GM12891 (cell line): Measurements from ENCODE around the gene SSC4D.
A peak's percentile ranks its signal among the peaks of the same experiment; 100 is the strongest.
"Not testable (repeated sequence)": the region's sequence is repeated elsewhere in the genome, so short reads cannot be mapped to it uniquely, and the experiment has no call there.

Experiments
- DNase-seq: peaks from one replicate; pipeline ENCODE4 v3.0.0; 2011; ENCODE audit warnings: low spot score; ENCODE audit not compliant: insufficient read length
- FAIRE-seq: peaks from 2 replicates; lab custom pipeline; 2011; peaks lifted over from hg19 to GRCh38; lab: Jason Lieb, UNC
- PAX5 ChIP-seq: IDR thresholded peaks from 2 replicates; pipeline ENCODE4 v1.6.1; 2011; ENCODE audit warnings: low read length, moderate library complexity, mild to moderate bottlenecking; ENCODE audit not compliant: insufficient read depth, severe bottlenecking
- POLR2A ChIP-seq: IDR thresholded peaks from 2 replicates; pipeline ENCODE4 v1.6.1; 2011; ENCODE audit warnings: low read depth, low read length, control low read depth
- POLR2AphosphoS5 ChIP-seq: IDR thresholded peaks from 2 replicates; pipeline ENCODE4 v1.6.1; 2011; ENCODE audit warnings: low read depth, low read length, control low read depth
- POU2F2 ChIP-seq: IDR thresholded peaks from 2 replicates; pipeline ENCODE4 v1.6.1; 2011; ENCODE audit warnings: low read depth, mild to moderate bottlenecking, control low read depth, low read length, moderate library complexity
- SPI1 ChIP-seq: IDR thresholded peaks from 2 replicates; pipeline ENCODE4 v1.6.1; 2011; ENCODE audit warnings: low read depth, low read length, control low read depth
- TAF1 ChIP-seq: IDR thresholded peaks from 2 replicates; pipeline ENCODE4 v1.6.1; 2011; ENCODE audit warnings: low read depth, low read length, control low read depth

Gene SSC4D

DNA sequence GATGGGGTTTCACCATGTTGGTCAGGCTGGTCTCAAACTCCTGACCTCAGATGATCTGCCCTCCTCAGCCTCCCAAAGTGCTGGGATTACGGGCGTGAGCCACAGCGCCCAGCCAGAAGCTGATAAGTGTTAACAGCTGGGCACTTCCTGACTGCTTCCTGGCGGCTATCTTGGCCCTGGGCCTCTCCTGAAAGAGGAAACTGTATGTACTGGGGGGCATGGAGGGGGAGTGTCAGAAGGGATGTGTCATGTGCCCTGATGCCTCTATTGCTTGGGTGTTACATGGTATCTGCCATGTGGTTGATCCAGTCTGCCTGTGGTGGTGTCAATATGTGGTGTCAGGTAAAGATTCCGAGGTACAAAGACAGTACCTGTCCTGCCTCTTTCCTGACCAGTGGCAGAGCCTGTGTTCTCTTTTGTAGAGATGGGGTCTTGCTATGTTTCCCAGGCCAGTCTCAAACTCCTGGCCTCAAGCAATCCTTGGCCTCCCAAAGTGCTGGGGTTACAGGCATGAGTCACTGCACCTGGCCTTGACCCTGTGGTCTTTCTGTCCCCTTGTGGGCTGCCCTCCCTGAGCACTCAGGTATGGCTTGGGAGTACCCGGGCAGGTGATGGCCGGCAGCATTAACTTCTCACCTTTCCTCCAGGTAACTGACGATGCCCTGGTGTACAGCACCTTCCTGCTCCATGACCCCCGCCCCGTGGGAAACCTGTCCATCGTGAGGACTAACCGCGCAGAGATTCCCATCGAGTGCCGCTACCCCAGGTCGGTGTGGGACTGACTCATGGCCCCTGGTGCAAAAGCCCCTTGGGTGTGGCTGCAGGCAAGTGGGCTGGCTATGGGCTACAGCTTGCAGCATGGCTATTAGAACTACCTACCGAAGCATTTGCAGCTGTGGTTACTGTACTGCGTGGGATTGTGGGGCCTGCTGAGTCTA lies 19.6 kb upstream of the SSC4D start:
- FAIRE-seq (no peak), DNase-seq (no peak)
- TF ChIP-seq PAX5 (no peak), POLR2AphosphoS5 (no peak), SPI1 (no peak), POU2F2 (no peak), TAF1 (no peak), POLR2A (no peak)

GRCh38 chr7:76428149-76428823 lies 18.8 kb upstream of the SSC4D start:
- TF ChIP-seq TAF1 (no peak), POLR2A (no peak), SPI1 (no peak), PAX5 (no peak), POLR2AphosphoS5 (no peak), POU2F2 (no peak)
- FAIRE-seq (no peak), DNase-seq (no peak)

DNA sequence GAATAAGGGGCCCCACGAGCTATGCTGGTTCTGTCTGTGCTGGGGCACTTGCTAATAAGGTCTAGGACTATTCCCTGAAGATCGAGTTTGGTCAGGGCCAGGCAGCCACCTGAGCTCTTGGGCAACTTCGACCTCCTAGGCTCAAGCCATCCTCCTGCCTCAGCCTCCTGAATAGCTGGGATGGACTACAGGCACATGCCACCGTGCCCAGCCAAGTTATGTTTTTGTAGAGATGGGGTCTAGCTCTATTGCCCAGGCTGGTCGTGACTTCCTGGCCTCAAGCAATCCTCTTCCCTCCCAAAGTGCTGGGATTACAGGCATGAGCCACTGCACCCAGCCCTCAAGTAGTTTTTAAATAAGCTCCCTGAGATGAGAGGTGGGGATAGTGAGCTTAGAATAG lies 18.1 kb upstream of the SSC4D start:
- FAIRE-seq = no peak
- no peak for DNase-seq
- no peak for TF ChIP-seq SPI1
- TF ChIP-seq TAF1 = no peak
- TF ChIP-seq POLR2AphosphoS5 = no peak
- no peak for TF ChIP-seq POLR2A
- TF ChIP-seq PAX5 = no peak
- no peak for TF ChIP-seq POU2F2

- no peak for TF ChIP-seq PAX5
- DNase-seq (no peak), FAIRE-seq (no peak)
Measured at GRCh38 chr7:76426246-76426645, 16.7 kb upstream of the SSC4D start.

DNA sequence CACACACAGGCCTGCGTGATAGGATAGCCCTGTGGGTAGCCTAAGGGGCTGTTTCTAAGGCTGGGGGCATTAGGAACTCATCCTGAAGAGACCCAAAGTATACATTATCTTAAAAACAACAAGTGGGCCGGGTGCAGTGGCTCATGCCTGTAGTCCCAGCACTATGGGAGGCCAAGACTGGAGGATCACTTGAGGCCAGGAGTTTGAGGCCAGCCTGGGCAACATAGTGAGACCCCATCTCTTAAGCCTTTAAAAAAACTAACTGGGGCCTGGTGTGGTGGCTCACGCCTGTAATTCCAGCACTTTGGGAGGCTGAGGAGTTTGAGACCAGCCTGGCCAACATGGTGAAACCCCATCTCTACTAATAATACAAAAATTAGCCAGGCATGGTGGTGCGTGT lies 16.1 kb upstream of the SSC4D start:
- not testable (repeated sequence) for DNase-seq, FAIRE-seq

- DNase-seq (no peak), FAIRE-seq (no peak)
- TF ChIP-seq SPI1 (no peak), POU2F2 (no peak), POLR2A (no peak), POLR2AphosphoS5 (no peak), TAF1 (no peak), PAX5 (no peak)
Measured at GRCh38 chr7:76425156-76425555, 15.7 kb upstream of the SSC4D start.

DNA sequence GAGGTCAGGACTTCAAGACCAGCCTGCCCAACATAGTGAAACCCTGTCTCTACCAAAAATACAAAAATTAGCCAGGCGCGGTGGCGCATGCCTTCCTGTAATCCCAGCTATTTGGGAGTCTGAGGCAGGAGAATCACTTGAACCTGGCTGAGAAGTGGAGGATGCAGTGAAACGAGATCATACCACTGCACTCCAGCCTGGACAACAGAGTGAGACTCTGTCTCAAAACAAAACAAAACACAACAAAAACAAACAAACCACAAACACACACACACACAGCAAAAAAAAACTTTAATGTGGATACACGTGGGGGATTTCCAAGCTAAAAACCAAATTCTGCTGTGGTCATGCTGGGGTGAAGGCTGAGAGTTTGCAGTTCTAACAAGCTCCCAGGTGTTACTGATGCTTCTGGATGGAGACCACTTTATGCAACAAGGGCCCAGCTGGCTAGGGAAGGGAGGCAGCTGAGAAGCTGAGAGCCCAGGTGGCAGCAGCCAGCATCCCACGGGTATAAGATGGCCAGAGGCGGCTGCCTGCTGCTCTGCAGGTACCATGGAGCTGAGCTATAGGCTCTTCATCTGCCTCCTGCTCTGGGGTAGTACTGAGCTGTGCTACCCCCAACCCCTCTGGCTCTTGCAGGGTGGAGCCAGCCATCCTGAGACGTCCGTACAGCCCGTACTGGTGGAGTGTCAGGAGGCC lies 15.1 kb upstream of the SSC4D start, which contains the start of gene ZP3:
Gene ZP3 (plus strand): TSS at position 538 of the 699 bp plus-strand sequence. CDS start 15 bp downstream, at position 553.
- no peak for DNase-seq
- no peak for FAIRE-seq
- TF ChIP-seq TAF1 (no peak), POU2F2 (0 out of 2 replicates have a peak, but pooled peaks have one; percentile 20)

DNA sequence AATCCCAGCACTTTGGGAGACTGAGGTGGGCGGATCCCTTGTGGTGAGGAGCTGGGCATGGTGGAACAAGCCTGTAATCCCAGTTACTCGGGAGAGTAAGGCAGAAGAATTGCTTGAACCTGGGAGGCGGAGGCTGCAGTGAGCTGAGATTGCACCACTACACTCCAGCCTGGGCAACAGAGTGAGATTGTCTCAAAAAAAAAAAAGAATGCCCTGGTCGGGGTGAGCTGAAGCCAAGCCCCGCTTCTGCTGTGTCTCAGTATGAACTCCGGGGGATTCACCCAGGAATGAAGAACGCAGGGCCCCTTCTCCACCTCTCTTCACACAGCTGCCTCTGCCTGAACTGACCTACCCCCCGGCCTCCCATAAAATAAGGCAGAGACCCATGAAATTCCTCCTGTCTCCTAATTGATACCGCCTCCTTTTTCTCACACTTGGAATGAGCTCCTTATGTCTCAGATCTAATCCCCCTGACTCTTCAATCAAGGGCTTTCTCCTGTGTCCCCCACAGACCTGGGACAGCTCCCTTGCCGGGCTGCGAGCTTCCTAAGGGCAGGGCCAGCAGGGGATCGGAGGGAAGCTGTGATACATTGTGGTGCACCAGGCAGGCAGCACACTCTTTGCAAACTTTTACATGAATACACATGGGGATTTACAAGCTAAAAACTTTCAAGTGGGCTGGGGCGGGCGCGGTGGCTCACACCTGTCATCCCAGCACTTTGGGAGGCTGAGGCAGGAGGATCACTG lies 14.3 kb upstream of the SSC4D start:
- DNase-seq = no peak
- TF ChIP-seq POLR2A (no peak), POLR2AphosphoS5 (no peak), POU2F2 (no peak), TAF1 (no peak), SPI1 (no peak), PAX5 (no peak)
- FAIRE-seq = no peak

- FAIRE-seq, DNase-seq: not testable (repeated sequence)
Measured at GRCh38 chr7:76421097-76421496, 11.6 kb upstream of the SSC4D start.

DNA sequence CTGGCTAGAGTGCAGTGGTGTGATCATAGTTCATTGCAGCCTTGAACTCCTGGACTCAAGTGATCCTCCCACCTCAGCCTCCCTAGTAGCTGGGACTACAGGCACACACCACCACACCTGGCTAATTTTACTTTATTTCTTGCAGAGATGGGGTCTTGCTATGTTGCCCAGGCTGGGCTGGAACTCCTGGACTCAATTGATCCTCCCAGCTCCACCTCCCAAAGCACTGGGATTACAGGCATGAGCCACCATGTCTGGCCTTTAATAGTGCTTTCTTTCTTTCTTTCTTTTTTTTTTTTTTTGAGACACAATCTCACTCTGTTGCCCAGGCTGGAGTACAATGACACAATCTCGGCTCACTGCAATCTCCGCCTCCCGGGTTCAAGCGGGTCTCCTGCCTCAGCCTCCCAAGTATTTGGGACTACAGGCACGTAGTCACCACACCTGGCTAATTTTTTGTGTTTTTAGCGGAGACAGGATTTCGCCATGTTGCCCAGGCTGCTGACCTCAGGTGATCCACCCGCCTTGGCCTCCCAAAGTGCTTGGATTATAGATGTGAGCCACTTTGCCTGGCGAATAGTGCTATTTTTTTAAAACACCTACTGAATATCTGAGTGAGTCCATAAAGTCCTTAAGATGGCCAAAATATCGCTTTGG lies 8.3 kb upstream of the SSC4D start:
- DNase-seq, FAIRE-seq: not testable (repeated sequence)
